Mesothelial cell of epicardium (in vitro differentiated cells): ENCODE results near the gene NXN. TPM values are rescaled to one million over a fixed set of nuclear protein-coding genes. Genes with fewer than 3 reads are reported as not detected.
"Not testable (repeated sequence)": the region's sequence is repeated elsewhere in the genome, so short reads cannot be mapped to it uniquely, and the experiment has no call there.

Source experiments
- DNase-seq, 2 experiments: peaks; one replicate each; pipeline ENCODE4 v3.0.0; 2021; ENCODE audit warnings: low spot score in 2 of 2; ENCODE audit not compliant: unreplicated experiment in 2 of 2
- H3K27ac Mint-ChIP-seq: 2 replicates; pipeline ENCODE4 v1.8.0; 2021; ENCODE audit warnings: mixed read lengths
- H3K27me3 Mint-ChIP-seq: 2 replicates; pipeline ENCODE4 v1.8.0; 2021; ENCODE audit warnings: low read depth, mixed read lengths
- H3K36me3 Mint-ChIP-seq: 2 replicates; pipeline ENCODE4 v1.8.0; 2021; ENCODE audit warnings: mixed read lengths
- H3K4me1 Mint-ChIP-seq: 2 replicates; pipeline ENCODE4 v1.8.0; 2021; ENCODE audit warnings: mixed read lengths
- H3K4me3 Mint-ChIP-seq: 2 replicates; pipeline ENCODE4 v1.8.0; 2021; ENCODE audit warnings: mild to moderate bottlenecking, moderate library complexity, mixed read lengths
- H3K9me3 Mint-ChIP-seq: 2 replicates; pipeline ENCODE4 v1.8.0; 2021; ENCODE audit warnings: mixed read lengths
- CTCF ChIP-seq: fragments of 200-600 bp; sonication (generic); IDR thresholded peaks from one replicate; pipeline ENCODE4 v1.5.0; 2021; ENCODE audit warnings: antibody characterized with exemption; ENCODE audit not compliant: unreplicated experiment
- total RNA-seq: library from RNA; stranded (reverse); gene quantifications from 3 replicates; pipeline ENCODE4 v1.2.1, GENCODE V29; 2021

Gene NXN
- total RNA-seq, 1 donor from 2014 or later: 107 TPM

- Mint-ChIP-seq H3K4me3 (no peak overlapping the region), H3K27me3 (no peaks in the 10 kb centered on the region), H3K4me1 (peaks cover 45% of the 10 kb centered on the region), H3K9me3 (no peaks in the 10 kb centered on the region), H3K36me3 (peaks cover 29% of the 10 kb centered on the region), H3K27ac (peak overlapping the region; percentile 39)
- TF ChIP-seq CTCF: no peak
- DNase-seq: no peak
These were observed 22.2 kb upstream of the NXN start for GRCh38 chr17:1001640-1002411.

GRCh38 chr17:1000597-1001461 is 21.3 kb upstream of the NXN start:
- no peak for DNase-seq
- no peaks in the 10 kb centered on the region for H3K27me3 Mint-ChIP-seq
- H3K36me3 Mint-ChIP-seq: peaks cover 29% of the 10 kb centered on the region
- peak overlapping the region; percentile 79 for H3K27ac Mint-ChIP-seq
- no peak overlapping the region for H3K4me3 Mint-ChIP-seq
- no peak for TF ChIP-seq CTCF
- no peaks in the 10 kb centered on the region for H3K9me3 Mint-ChIP-seq
- peaks cover 47% of the 10 kb centered on the region for H3K4me1 Mint-ChIP-seq

DNA sequence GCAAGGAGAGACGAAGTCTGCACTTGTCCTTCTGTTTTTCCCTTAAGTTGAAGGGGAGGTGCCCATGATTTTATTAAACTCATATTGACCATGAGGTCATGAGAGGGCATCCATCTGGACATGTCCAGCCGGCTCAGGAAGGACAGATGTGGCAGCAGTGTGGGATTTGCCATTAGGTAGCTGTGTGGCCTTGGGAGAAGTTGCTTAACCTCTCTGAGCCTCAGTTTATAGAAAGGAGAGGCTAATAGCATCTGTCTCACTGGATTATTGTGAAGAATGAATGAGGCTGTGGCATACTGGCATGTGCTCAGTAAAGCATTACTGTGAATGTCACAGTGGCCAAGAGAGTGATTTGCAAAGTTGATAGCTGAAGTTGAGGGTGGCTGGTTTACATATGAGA is 18.5 kb upstream of the NXN start:
- H3K27ac Mint-ChIP-seq: peak overlapping the region; percentile 52
- peaks cover 44% of the 10 kb centered on the region for H3K4me1 Mint-ChIP-seq
- no peaks in the 10 kb centered on the region for H3K9me3 Mint-ChIP-seq
- peak overlapping the region; percentile 98 for H3K4me3 Mint-ChIP-seq
- no peaks in the 10 kb centered on the region for H3K27me3 Mint-ChIP-seq
- TF ChIP-seq CTCF: no peak
- DNase-seq: no peak
- peaks cover 20% of the 10 kb centered on the region for H3K36me3 Mint-ChIP-seq

GRCh38 chr17:996554-997344 is 17.2 kb upstream of the NXN start, which contains the start of gene TIMM22:
Gene TIMM22 (plus strand): TSS chr17:997129. CDS start chr17:997143, 14 bp downstream.
- H3K27me3 Mint-ChIP-seq: no peaks in the 10 kb centered on the region
- peak within 1 kb of the TSS; percentile 98 for H3K4me3 Mint-ChIP-seq
- peak within 1 kb of the TSS; percentile 99 for H3K27ac Mint-ChIP-seq
- peaks cover 15% of the 10 kb centered on the region for H3K36me3 Mint-ChIP-seq
- no peaks in the 10 kb centered on the region for H3K9me3 Mint-ChIP-seq
- peak; percentile 82 to 93 for DNase-seq
- peak; percentile 79 for TF ChIP-seq CTCF
- H3K4me1 Mint-ChIP-seq: peaks cover 34% of the 10 kb centered on the region

GRCh38 chr17:995324-995723 is 15.7 kb upstream of the NXN start:
- not testable (repeated sequence) for H3K27ac Mint-ChIP-seq, H3K4me3 Mint-ChIP-seq, DNase-seq, H3K36me3 Mint-ChIP-seq, H3K9me3 Mint-ChIP-seq, H3K27me3 Mint-ChIP-seq
- H3K4me1 Mint-ChIP-seq: peaks cover 21% of the 10 kb centered on the region
